A172 (cell line): ENCODE measurements around the gene CFI. TPM values are rescaled to one million over a fixed set of nuclear protein-coding genes. Genes with fewer than 3 reads are reported as not detected.
"Not testable (repeated sequence)": the region's sequence is repeated elsewhere in the genome, so short reads cannot be mapped to it uniquely, and the experiment has no call there.

Experiments
- DNase-seq: peaks from one replicate; pipeline ENCODE4 v3.0.0-alpha.2; 2015; ENCODE audit warnings: low spot score
- total RNA-seq: library from RNA; depleted of rRNA; stranded (reverse); fragments of >200 nt; shearing (Covaris generic); gene quantifications from 2 replicates; pipeline ENCODE4 v1.2.3, GENCODE V29; 2014

CFI gene
- total RNA-seq, 1 experiment from 2014 or later: not detected

- DNase-seq: no peak
These were observed 2.9 kb downstream of the CFI start for GRCh38 chr4:109798866-109799265.

GRCh38 chr4:109795059-109795458 lies 6.7 kb downstream of the CFI start:
- no peak for DNase-seq

- DNase-seq: no peak
These were observed 14.0 kb downstream of the CFI start for GRCh38 chr4:109787807-109788206.

GRCh38 chr4:109786846-109787245 lies 15.0 kb downstream of the CFI start:
- no peak for DNase-seq

GRCh38 chr4:109782092-109782491 lies 19.7 kb downstream of the CFI start:
- DNase-seq: not testable (repeated sequence)

GRCh38 chr4:109764789-109765402 lies 36.9 kb downstream of the CFI start:
- DNase-seq: no peak

GRCh38 chr4:109764376-109764775 lies 37.4 kb downstream of the CFI start:
- DNase-seq: no peak

- no peak for DNase-seq
These were observed 41.1 kb downstream of the CFI start for GRCh38 chr4:109760682-109761081.

- DNase-seq: no peak
These were observed 46.1 kb downstream of the CFI start for GRCh38 chr4:109755656-109756055.

GRCh38 chr4:109754093-109754857 lies 47.5 kb downstream of the CFI start:
- DNase-seq: no peak

GRCh38 chr4:109752525-109752924 lies 49.3 kb downstream of the CFI start:
- no peak for DNase-seq

GRCh38 chr4:109751852-109752251 lies 49.9 kb downstream of the CFI start:
- no peak for DNase-seq

GRCh38 chr4:109750652-109751244 lies 51.1 kb downstream of the CFI start:
- DNase-seq: no peak

GRCh38 chr4:109749388-109750082 lies 52.3 kb downstream of the CFI start:
- no peak for DNase-seq

- DNase-seq: no peak
These were observed 53.7 kb downstream of the CFI start for GRCh38 chr4:109748114-109748513.

- DNase-seq: no peak
These were observed 55.1 kb downstream of the CFI start for GRCh38 chr4:109746728-109747127.

GRCh38 chr4:109745830-109746229 lies 56.0 kb downstream of the CFI start:
- DNase-seq: no peak

GRCh38 chr4:109739547-109739946 lies 62.3 kb downstream of the CFI start:
- no peak for DNase-seq

GRCh38 chr4:109738104-109738872 lies 63.5 kb downstream of the CFI start:
- DNase-seq: no peak

- DNase-seq: no peak
These were observed 66.0 kb downstream of the CFI start for GRCh38 chr4:109735566-109736365.

- DNase-seq: no peak
These were observed 68.1 kb downstream of the CFI start for GRCh38 chr4:109733728-109734127.
